ENCODE results near the gene MYO10. TPM values are rescaled to one million over a fixed set of nuclear protein-coding genes. Genes with fewer than 3 reads are reported as not detected.

MYO10 gene
- total RNA-seq, 1 experiment from 2014 or later: 71.9 TPM

DNA sequence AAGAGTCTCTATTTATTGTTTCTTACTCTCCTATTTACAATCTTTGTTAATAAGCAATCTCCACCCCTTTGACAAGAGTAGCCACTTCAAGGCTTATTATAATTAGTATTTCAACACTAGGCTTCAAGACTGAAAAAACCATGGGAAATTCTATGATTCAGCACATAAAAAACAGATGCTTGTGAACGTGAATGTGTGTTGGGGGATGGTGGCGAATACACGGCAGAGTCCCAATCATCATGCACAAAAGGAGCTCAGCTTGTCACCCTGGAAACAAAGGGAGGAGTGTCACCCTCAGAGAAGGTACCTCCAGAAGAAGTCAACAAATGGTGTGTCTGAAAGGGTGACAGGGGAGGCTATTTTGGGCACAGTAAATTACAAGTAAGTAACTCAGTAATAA, 162.1 kb downstream of the MYO10 start:
- Histone ChIP-seq H3K27ac (ENCODE audit: low read length) (no peak overlapping the region), H3K27me3 (ENCODE audit: control insufficient read depth, insufficient read depth, low read length) (no peaks in the 10 kb centered on the region), H3K4me1 (ENCODE audit: control insufficient read depth, insufficient read depth, low read length) (no peaks in the 10 kb centered on the region), H3K4me3 (ENCODE audit: low read depth in 2 of 2, low read length in 2 of 2) (no peak overlapping the region), H3K36me3 (ENCODE audit: control insufficient read depth, insufficient read depth, low read length) (peaks cover 8% of the 10 kb centered on the region), H3K9me3 (ENCODE audit: control insufficient read depth, insufficient read depth, low read depth, low read length) (no peaks in the 10 kb centered on the region)
- POLR2A ChIA-PET: interaction anchor here (0.7 kb wide), 1 partner anchor 370 kb away, joined by 4 read pairs; no protein-coding TSS in a partner anchor
- no TSS peak for BruUV-seq (replicated peaks)
- TF ChIP-seq, protein P1, sequence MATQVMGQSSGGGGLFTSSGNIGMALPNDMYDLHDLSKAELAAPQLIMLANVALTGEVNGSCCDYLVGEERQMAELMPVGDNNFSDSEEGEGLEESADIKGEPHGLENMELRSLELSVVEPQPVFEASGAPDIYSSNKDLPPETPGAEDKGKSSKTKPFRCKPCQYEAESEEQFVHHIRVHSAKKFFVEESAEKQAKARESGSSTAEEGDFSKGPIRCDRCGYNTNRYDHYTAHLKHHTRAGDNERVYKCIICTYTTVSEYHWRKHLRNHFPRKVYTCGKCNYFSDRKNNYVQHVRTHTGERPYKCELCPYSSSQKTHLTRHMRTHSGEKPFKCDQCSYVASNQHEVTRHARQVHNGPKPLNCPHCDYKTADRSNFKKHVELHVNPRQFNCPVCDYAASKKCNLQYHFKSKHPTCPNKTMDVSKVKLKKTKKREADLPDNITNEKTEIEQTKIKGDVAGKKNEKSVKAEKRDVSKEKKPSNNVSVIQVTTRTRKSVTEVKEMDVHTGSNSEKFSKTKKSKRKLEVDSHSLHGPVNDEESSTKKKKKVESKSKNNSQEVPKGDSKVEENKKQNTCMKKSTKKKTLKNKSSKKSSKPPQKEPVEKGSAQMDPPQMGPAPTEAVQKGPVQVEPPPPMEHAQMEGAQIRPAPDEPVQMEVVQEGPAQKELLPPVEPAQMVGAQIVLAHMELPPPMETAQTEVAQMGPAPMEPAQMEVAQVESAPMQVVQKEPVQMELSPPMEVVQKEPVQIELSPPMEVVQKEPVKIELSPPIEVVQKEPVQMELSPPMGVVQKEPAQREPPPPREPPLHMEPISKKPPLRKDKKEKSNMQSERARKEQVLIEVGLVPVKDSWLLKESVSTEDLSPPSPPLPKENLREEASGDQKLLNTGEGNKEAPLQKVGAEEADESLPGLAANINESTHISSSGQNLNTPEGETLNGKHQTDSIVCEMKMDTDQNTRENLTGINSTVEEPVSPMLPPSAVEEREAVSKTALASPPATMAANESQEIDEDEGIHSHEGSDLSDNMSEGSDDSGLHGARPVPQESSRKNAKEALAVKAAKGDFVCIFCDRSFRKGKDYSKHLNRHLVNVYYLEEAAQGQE (IDR thresholded peaks at IDR 0.05; ENCODE audit: insufficient read depth in 1 of 2, low read depth in 2 of 2, low read length in 1 of 2): no peak
- TF ChIP-seq TCF7L2 (IDR thresholded peaks at IDR 0.05; ENCODE audit: low read depth, low read length): no peak
- TF ChIP-seq, protein P2, sequence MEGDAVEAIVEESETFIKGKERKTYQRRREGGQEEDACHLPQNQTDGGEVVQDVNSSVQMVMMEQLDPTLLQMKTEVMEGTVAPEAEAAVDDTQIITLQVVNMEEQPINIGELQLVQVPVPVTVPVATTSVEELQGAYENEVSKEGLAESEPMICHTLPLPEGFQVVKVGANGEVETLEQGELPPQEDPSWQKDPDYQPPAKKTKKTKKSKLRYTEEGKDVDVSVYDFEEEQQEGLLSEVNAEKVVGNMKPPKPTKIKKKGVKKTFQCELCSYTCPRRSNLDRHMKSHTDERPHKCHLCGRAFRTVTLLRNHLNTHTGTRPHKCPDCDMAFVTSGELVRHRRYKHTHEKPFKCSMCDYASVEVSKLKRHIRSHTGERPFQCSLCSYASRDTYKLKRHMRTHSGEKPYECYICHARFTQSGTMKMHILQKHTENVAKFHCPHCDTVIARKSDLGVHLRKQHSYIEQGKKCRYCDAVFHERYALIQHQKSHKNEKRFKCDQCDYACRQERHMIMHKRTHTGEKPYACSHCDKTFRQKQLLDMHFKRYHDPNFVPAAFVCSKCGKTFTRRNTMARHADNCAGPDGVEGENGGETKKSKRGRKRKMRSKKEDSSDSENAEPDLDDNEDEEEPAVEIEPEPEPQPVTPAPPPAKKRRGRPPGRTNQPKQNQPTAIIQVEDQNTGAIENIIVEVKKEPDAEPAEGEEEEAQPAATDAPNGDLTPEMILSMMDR (IDR thresholded peaks at IDR 0.05): no peak
- TF ChIP-seq SIN3A (IDR thresholded peaks at IDR 0.05; ENCODE audit: borderline replicate concordance, insufficient read depth, low read depth, low read length): no peak
- ATAC-seq (no peak), DNase-seq (ENCODE audit: low read depth, low spot score) (no peak)
- CTCF ChIA-PET: no interaction called here
- in situ Hi-C loops (cut with HindIII; ENCODE audit: low pct_unique_long_range_greater_than_20kb, low sequenced_read_pairs) (no loop called here), intact Hi-C loops (cut with micrococcal nuclease; ENCODE audit: unreplicated experiment) (no loop called here)

DNA sequence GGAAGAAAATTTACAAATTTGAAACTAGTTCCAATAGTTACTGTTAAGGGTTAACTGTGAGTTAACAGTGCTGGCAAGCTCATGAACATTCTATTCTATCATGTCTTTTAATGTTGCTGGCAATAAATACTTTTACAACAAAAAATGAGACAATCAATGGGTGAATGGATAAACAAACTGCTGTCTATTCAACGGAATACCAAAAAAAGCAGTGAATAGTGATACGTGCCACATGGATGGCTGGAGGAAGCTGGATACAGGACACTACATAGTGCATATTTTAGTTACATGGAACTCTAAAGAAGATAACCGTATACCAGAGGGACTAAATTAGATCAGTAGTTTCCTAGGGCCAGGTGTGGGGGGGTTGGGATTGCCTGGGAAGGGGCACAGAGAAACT, 163.5 kb downstream of the MYO10 start:
- Histone ChIP-seq H3K27me3 (ENCODE audit: control insufficient read depth, insufficient read depth, low read length) (no peaks in the 10 kb centered on the region), H3K27ac (ENCODE audit: low read length) (no peak overlapping the region), H3K4me1 (ENCODE audit: control insufficient read depth, insufficient read depth, low read length) (no peaks in the 10 kb centered on the region), H3K9me3 (ENCODE audit: control insufficient read depth, insufficient read depth, low read depth, low read length) (no peaks in the 10 kb centered on the region), H3K4me3 (ENCODE audit: low read depth in 2 of 2, low read length in 2 of 2) (no peak overlapping the region), H3K36me3 (ENCODE audit: control insufficient read depth, insufficient read depth, low read length) (peaks cover 8% of the 10 kb centered on the region)
- TF ChIP-seq, protein P1 (IDR thresholded peaks at IDR 0.05; ENCODE audit: insufficient read depth in 1 of 2, low read depth in 2 of 2, low read length in 1 of 2): no peak
- no peak for TF ChIP-seq SIN3A (IDR thresholded peaks at IDR 0.05; ENCODE audit: borderline replicate concordance, insufficient read depth, low read depth, low read length)
- TF ChIP-seq POLR2AphosphoS5 (IDR thresholded peaks at IDR 0.05; ENCODE audit: low read depth, low read length): no peak
- ChIA-PET POLR2A (no interaction called here), CTCF (no interaction called here)
- DNase-seq (ENCODE audit: low read depth, low spot score) (no peak), ATAC-seq (no peak)
- BruUV-seq (replicated peaks): no TSS peak
- in situ Hi-C loops (cut with HindIII; ENCODE audit: low pct_unique_long_range_greater_than_20kb, low sequenced_read_pairs): no loop called here
- intact Hi-C loops (cut with micrococcal nuclease; ENCODE audit: unreplicated experiment): no loop called here

Data from Panc1 (cell line).